ENCODE data around the gene NUMBL. TPM values are rescaled to one million over a fixed set of nuclear protein-coding genes. Genes with fewer than 3 reads are reported as not detected.

Gene NUMBL
- total and polyA plus RNA-seq, 9 of the 15 experiments (the other 6 are each of a cell fraction or from before 2014, with no cell fraction given), result 0.39 to 38.6 (median 6.6) TPM

DNA sequence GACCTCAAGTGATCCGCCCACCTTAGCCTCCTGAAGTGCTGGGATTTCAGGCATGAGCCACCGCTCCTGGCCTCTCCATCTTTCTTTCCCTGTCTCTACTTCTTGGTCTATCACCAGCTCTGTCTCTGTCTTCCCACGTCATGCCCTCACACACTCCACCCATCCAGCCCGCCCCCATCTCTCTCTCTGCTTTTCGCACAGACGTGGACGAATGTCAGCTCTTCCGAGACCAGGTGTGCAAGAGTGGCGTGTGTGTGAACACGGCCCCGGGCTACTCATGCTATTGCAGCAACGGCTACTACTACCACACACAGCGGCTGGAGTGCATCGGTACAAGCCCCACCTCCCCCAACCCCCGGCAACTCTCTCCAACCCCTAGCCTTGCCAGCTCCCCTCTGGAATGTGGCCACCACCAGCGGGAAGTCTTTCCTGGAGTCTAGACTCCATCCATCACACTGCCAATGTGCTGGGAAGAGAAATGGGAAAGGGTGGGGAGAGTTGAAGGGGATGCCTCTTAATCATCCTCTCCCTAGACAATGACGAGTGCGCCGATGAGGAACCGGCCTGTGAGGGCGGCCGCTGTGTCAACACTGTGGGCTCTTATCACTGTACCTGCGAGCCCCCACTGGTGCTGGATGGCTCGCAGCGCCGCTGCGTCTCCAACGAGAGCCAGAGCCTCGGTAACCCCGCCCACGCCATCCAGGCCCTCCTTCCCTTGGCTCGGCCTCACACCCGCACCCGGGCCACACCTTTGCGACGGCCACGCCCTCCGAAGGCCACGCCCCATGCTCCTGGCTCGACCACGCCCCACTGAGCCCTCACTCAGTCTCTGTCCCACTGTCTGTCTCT, 66.8 kb downstream of the NUMBL start (continued):
- TF ChIP-seq, protein P1, sequence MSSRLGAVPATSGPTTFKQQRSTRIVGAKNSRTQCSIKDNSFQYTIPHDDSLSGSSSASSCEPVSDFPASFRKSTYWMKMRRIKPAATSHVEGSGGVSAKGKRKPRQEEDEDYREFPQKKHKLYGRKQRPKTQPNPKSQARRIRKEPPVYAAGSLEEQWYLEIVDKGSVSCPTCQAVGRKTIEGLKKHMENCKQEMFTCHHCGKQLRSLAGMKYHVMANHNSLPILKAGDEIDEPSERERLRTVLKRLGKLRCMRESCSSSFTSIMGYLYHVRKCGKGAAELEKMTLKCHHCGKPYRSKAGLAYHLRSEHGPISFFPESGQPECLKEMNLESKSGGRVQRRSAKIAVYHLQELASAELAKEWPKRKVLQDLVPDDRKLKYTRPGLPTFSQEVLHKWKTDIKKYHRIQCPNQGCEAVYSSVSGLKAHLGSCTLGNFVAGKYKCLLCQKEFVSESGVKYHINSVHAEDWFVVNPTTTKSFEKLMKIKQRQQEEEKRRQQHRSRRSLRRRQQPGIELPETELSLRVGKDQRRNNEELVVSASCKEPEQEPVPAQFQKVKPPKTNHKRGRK (tag; IDR thresholded peaks at IDR 0.05), result no peak
- TF ChIP-seq PHF8 (IDR thresholded peaks at IDR 0.05; ENCODE audit: borderline replicate concordance, low read length), result no peak
- no peak for TF ChIP-seq MAFG (tag; conservative IDR thresholded peaks at IDR 0.05)
- TF ChIP-seq CCAR2 (IDR thresholded peaks at IDR 0.05; ENCODE audit: low read depth, low read length), result no peak
- TF ChIP-seq XRCC5 (IDR thresholded peaks at IDR 0.05; ENCODE audit: low read depth, low read length), result peak; percentile 75
- TF ChIP-seq RB1 (IDR thresholded peaks at IDR 0.05; ENCODE audit: low read depth), result no peak
- TF ChIP-seq, protein P2, sequence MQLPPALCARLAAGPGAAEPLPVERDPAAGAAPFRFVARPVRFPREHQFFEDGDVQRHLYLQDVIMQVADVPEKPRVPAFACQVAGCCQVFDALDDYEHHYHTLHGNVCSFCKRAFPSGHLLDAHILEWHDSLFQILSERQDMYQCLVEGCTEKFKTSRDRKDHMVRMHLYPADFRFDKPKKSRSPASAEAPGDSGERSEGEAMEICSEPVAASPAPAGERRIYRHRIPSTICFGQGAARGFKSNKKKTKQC (CRISPR knock-in tag; IDR thresholded peaks at IDR 0.05), result no peak
- TF ChIP-seq MEF2D (tag; conservative IDR thresholded peaks at IDR 0.05; ENCODE audit: low read depth), result no peak
- peak; percentile 65 for TF ChIP-seq CREB1 (IDR thresholded peaks at IDR 0.05)
- TF ChIP-seq CREB1 (CRISPR knock-in tag; IDR thresholded peaks at IDR 0.05), result peak; percentile 70; the same call in 1 of the 2 replicates
- TF ChIP-seq TGIF2 (CRISPR knock-in tag; IDR thresholded peaks at IDR 0.05), result no peak
- TF ChIP-seq HNRNPH1 (optimal IDR thresholded peaks at IDR 0.05; ENCODE audit: low read depth, low read length), result no peak
- TF ChIP-seq HNRNPLL (IDR thresholded peaks at IDR 0.05; ENCODE audit: low read depth, low read length, poor library complexity, severe bottlenecking), result no peak
- no peak for TF ChIP-seq ATF1 (CRISPR knock-in tag; IDR thresholded peaks at IDR 0.05)
- TF ChIP-seq ATF1 (tag; IDR thresholded peaks at IDR 0.05), result peak; percentile 78
- TF ChIP-seq SMAD4 (CRISPR knock-in tag; conservative IDR thresholded peaks at IDR 0.05), result peak; percentile 80
- TF ChIP-seq FOXA3 (CRISPR knock-in tag; conservative IDR thresholded peaks at IDR 0.05 in 1 of 2, IDR thresholded peaks at IDR 0.05 in 1 of 2), result peak; percentile 96 to 99
- no peak for TF ChIP-seq BRF1 (IDR thresholded peaks at IDR 0.05; ENCODE audit: borderline replicate concordance, extremely low read depth, insufficient read length)
- TF ChIP-seq XRCC4 (IDR thresholded peaks at IDR 0.05; ENCODE audit: extremely low read depth, insufficient read depth, insufficient read length), result no peak
- TF ChIP-seq, protein P3, sequence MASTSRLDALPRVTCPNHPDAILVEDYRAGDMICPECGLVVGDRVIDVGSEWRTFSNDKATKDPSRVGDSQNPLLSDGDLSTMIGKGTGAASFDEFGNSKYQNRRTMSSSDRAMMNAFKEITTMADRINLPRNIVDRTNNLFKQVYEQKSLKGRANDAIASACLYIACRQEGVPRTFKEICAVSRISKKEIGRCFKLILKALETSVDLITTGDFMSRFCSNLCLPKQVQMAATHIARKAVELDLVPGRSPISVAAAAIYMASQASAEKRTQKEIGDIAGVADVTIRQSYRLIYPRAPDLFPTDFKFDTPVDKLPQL (IDR thresholded peaks at IDR 0.05; ENCODE audit: extremely low read depth, insufficient read length), result no peak
- TF ChIP-seq, protein P4, sequence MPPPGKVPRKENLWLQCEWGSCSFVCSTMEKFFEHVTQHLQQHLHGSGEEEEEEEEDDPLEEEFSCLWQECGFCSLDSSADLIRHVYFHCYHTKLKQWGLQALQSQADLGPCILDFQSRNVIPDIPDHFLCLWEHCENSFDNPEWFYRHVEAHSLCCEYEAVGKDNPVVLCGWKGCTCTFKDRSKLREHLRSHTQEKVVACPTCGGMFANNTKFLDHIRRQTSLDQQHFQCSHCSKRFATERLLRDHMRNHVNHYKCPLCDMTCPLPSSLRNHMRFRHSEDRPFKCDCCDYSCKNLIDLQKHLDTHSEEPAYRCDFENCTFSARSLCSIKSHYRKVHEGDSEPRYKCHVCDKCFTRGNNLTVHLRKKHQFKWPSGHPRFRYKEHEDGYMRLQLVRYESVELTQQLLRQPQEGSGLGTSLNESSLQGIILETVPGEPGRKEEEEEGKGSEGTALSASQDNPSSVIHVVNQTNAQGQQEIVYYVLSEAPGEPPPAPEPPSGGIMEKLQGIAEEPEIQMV (tag; conservative IDR thresholded peaks at IDR 0.05; ENCODE audit: low read depth), result no peak
- TF ChIP-seq BRD4 (IDR thresholded peaks at IDR 0.05), result no peak
- TF ChIP-seq SNRNP70 (optimal IDR thresholded peaks at IDR 0.05; ENCODE audit: low read depth, low read length), result no peak
- TF ChIP-seq, protein P5, sequence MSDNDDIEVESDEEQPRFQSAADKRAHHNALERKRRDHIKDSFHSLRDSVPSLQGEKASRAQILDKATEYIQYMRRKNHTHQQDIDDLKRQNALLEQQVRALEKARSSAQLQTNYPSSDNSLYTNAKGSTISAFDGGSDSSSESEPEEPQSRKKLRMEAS (CRISPR knock-in tag; IDR thresholded peaks at IDR 0.05), result peak; percentile 57
- TF ChIP-seq ZNF445 (CRISPR knock-in tag; IDR thresholded peaks at IDR 0.05; ENCODE audit: low read depth), result no peak

Measured in K562 (cell line).